Prostate gland (tissue), 2 donors: ENCODE data around the gene GPR42.

Source experiments
- POLR2A ChIP-seq: fragments of 450-650 bp; IDR thresholded peaks from one replicate; pipeline ENCODE4 v1.6.1; 2016; ENCODE audit warnings: antibody characterized with exemption, mild to moderate bottlenecking
- TF ChIP-seq, protein P1 (sequence below), 4 experiments: fragments of 200-600 bp in 2 of 4; fragments of 450-650 bp in 2 of 4; sonication (generic) in 2 of 4; IDR thresholded peaks; 1 replicate in 3 of 4; 2 replicates in 1 of 4; pipeline ENCODE4 v1.5.1; 2016 to 2019; ENCODE audit warnings: antibody characterized with exemption in 4 of 4, mild to moderate bottlenecking in 2 of 4, moderate library complexity in 2 of 4

DNA sequence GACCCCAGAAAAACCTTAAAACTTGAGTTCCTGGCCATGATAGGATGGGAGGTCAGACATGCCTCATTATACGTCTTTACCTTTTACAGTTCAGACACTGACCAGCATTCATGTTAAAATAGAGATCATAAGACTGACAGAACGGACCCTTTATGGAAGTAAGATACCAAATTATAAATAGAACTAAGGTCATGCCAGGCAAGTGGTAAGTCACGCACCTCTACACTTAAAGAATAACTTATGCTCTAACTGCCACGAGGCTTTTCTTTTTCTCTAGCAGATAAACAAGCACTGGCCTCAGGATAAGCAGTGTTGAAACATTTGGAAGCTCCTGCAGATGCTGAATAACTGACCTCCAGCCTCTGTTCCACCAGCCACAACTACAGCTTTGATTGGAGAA, 28.4 kb downstream of the GPR42 start:
- TF ChIP-seq, protein P1, sequence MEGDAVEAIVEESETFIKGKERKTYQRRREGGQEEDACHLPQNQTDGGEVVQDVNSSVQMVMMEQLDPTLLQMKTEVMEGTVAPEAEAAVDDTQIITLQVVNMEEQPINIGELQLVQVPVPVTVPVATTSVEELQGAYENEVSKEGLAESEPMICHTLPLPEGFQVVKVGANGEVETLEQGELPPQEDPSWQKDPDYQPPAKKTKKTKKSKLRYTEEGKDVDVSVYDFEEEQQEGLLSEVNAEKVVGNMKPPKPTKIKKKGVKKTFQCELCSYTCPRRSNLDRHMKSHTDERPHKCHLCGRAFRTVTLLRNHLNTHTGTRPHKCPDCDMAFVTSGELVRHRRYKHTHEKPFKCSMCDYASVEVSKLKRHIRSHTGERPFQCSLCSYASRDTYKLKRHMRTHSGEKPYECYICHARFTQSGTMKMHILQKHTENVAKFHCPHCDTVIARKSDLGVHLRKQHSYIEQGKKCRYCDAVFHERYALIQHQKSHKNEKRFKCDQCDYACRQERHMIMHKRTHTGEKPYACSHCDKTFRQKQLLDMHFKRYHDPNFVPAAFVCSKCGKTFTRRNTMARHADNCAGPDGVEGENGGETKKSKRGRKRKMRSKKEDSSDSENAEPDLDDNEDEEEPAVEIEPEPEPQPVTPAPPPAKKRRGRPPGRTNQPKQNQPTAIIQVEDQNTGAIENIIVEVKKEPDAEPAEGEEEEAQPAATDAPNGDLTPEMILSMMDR (IDR thresholded peaks at IDR 0.05): no peak
- TF ChIP-seq POLR2A: no peak
